SH-SY5Y (cell line): Measurements from ENCODE around the gene FLVCR1.

Experiments used
- GATA2 ChIP-seq: IDR thresholded peaks from 2 replicates; pipeline ENCODE4 v1.6.1; 2011; ENCODE audit warnings: mild to moderate bottlenecking, low read depth, low read length
- GATA3 ChIP-seq: IDR thresholded peaks from 2 replicates; pipeline ENCODE4 v1.6.1; 2011; ENCODE audit warnings: low read depth, mild to moderate bottlenecking, low read length, moderate library complexity

DNA sequence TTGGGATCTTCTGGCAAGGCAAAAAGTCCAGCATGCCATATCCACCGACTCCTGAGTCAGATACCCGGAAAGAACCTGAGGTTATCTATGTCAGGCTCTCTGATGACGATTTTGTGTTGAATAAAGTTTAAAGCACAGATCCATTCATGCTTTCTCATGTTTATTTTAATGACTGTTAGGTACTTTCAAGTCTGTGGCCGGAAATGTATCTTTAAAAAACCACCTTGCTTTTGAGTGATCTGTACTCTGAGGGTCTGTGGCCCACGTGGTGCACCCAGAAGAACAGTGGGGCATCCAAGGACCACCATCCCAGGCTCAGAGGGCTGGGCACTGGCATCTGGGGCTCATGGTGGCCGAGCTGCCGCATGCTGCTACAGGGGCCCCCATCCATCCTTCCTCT, 62.2 kb downstream of the FLVCR1 start:
- no peak for TF ChIP-seq GATA2
- no peak for TF ChIP-seq GATA3
